ENCODE results near the gene TLR3. TPM values are rescaled to one million over a fixed set of nuclear protein-coding genes. Genes with fewer than 3 reads are reported as not detected.
A peak's percentile ranks its signal among the peaks of the same experiment; 100 is the strongest.

The TLR3 gene
- polyA plus RNA-seq, 3 donors = 0.09 TPM; not detected in 2

- Histone ChIP-seq H3K4me1 (ENCODE audit: control insufficient read depth in 1 of 2, insufficient read depth in 2 of 2, low read length in 2 of 2) (peaks cover 9 to 14% of the 10 kb centered on the region in 2 donors), H3K9ac (ENCODE audit: insufficient read depth, low read length, poor library complexity, severe bottlenecking) (no peak overlapping the region), H3K27me3 (ENCODE audit: control insufficient read depth in 2 of 2, insufficient read depth in 2 of 2, low read length in 2 of 2) (no peaks in the 10 kb centered on the region), H2AFZ (ENCODE audit: insufficient read depth, low read depth, low read length, poor library complexity, severe bottlenecking) (no peak overlapping the region), H3K79me2 (ENCODE audit: insufficient read depth, low read length) (no peaks in the 10 kb centered on the region), H3K27ac (ENCODE audit: low read depth in 1 of 2, low read length in 2 of 2) (no peak overlapping the region), H3K4me3 (replicated peaks in 1 of 3; ENCODE audit: low read depth in 2 of 3, low read length in 3 of 3) (no peak overlapping the region), H3K9me3 (replicated peaks in 1 of 2; ENCODE audit: control insufficient read depth in 1 of 2, insufficient read depth in 1 of 2, low read length in 2 of 2) (no peaks in the 10 kb centered on the region), H4K20me1 (ENCODE audit: insufficient read depth, low read length) (no peaks in the 10 kb centered on the region), H3K36me3 (replicated peaks in 1 of 2; ENCODE audit: control insufficient read depth in 1 of 2, insufficient read depth in 2 of 2, low read length in 2 of 2) (no peaks in the 10 kb centered on the region), H3K4me2 (replicated peaks; ENCODE audit: extremely low read depth, low read length, poor library complexity, severe bottlenecking) (no peak overlapping the region)
- Mint-ChIP-seq H3K4me3 (no peak overlapping the region), H3K9me3 (peaks cover 0 to 3% (median 0%) of the 10 kb centered on the region in 7 donors), H3K36me3 (no peaks in the 10 kb centered on the region), H3K27me3 (ENCODE audit: low read depth in 3 of 3) (peaks cover 0 to 9% (median 7%) of the 10 kb centered on the region in 3 donors), H3K27ac (no peak overlapping the region), H3K4me1 (peaks cover 20% of the 10 kb centered on the region)
- no peak for DNase-seq
- intact Hi-C loops (cut with micrococcal nuclease) = no loop called here
- WGBS (ENCODE audit: insufficient coverage) = 96% methylated on average over 3 of the region's 4 CpGs
- no peak for TF ChIP-seq CTCF (IDR thresholded peaks at IDR 0.05)
Observed at GRCh38 chr4:186069729-186070128, 773 bp downstream of the TLR3 start.

DNA sequence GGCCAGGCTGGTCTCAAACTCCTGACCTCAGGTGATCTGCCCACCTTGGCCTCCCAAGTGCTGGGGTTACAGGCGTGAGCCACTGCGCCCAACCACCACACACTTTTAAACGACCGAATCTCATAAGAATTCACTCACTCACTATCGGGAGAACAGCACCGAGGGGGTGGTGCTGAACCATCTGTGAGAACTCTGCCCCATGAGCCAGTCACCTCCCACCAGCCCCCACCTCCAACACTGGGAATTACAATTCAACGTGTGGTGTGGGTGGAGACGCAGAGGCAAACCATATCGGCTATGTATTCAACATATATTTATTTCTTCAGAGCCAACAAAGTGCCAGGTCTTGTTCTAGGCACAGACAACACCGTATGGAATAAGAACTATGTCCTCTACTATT is 3.6 kb downstream of the TLR3 start:
- Mint-ChIP-seq H3K27ac (peak overlapping the region in 1 of 7 donors; percentile 19), H3K36me3 (no peaks in the 10 kb centered on the region), H3K27me3 (ENCODE audit: low read depth in 3 of 3) (peaks cover 0 to 4% (median 3%) of the 10 kb centered on the region in 3 donors), H3K4me1 (peaks cover 20% of the 10 kb centered on the region), H3K9me3 (peaks cover 0 to 3% (median 0%) of the 10 kb centered on the region in 7 donors), H3K4me3 (no peak overlapping the region)
- no peak overlapping the region for H3K4me2 ChIP-seq (replicated peaks; ENCODE audit: extremely low read depth, low read length, poor library complexity, severe bottlenecking)
- H3K9me3 ChIP-seq (replicated peaks in 1 of 2; ENCODE audit: control insufficient read depth in 1 of 2, insufficient read depth in 1 of 2, low read length in 2 of 2) = no peaks in the 10 kb centered on the region
- H4K20me1 ChIP-seq (ENCODE audit: insufficient read depth, low read length) = no peaks in the 10 kb centered on the region
- intact Hi-C loops (cut with micrococcal nuclease) = no loop called here
- no peaks in the 10 kb centered on the region for H3K36me3 ChIP-seq (replicated peaks in 1 of 2; ENCODE audit: control insufficient read depth in 1 of 2, insufficient read depth in 2 of 2, low read length in 2 of 2)
- WGBS (ENCODE audit: insufficient coverage) = 96% methylated on average over 6 of the region's 10 CpGs
- no peak for TF ChIP-seq CTCF (IDR thresholded peaks at IDR 0.05)
- H3K27ac ChIP-seq (ENCODE audit: low read depth in 1 of 2, low read length in 2 of 2) = no peak overlapping the region
- H3K27me3 ChIP-seq (ENCODE audit: control insufficient read depth in 2 of 2, insufficient read depth in 2 of 2, low read length in 2 of 2) = no peaks in the 10 kb centered on the region
- H3K4me3 ChIP-seq (replicated peaks in 1 of 3; ENCODE audit: low read depth in 2 of 3, low read length in 3 of 3) = no peak overlapping the region
- H3K79me2 ChIP-seq (ENCODE audit: insufficient read depth, low read length) = no peaks in the 10 kb centered on the region
- H3K9ac ChIP-seq (ENCODE audit: insufficient read depth, low read length, poor library complexity, severe bottlenecking) = no peak overlapping the region
- H2AFZ ChIP-seq (ENCODE audit: insufficient read depth, low read depth, low read length, poor library complexity, severe bottlenecking) = no peak overlapping the region
- H3K4me1 ChIP-seq (ENCODE audit: control insufficient read depth in 1 of 2, insufficient read depth in 2 of 2, low read length in 2 of 2) = peaks cover 9 to 14% of the 10 kb centered on the region in 2 donors
- DNase-seq = no peak
